HepG2 (cell line): ENCODE results near the gene UBE2M. TPM values are rescaled to one million over a fixed set of nuclear protein-coding genes. Genes with fewer than 3 reads are reported as not detected.
A peak's percentile ranks its signal among the peaks of the same experiment; 100 is the strongest.

Experiments
- AKAP8 ChIP-seq: sonication (generic); formaldehyde crosslinking; IDR thresholded peaks from 2 replicates; pipeline ENCODE4 v1.5.1; 2020; ENCODE audit warnings: mild to moderate bottlenecking, missing genetic modification reagents
- ATF3 ChIP-seq: sonication (generic); formaldehyde crosslinking; IDR thresholded peaks from 2 replicates; pipeline ENCODE4 v1.4.0; 2020; ENCODE audit warnings: missing genetic modification reagents
- ELF3 ChIP-seq: IDR thresholded peaks from 2 replicates; pipeline ENCODE4 v1.6.1; 2016; ENCODE audit warnings: missing genetic modification reagents, missing compliant biosample characterization
- FOXO4 ChIP-seq: sonication (generic); formaldehyde crosslinking; conservative IDR thresholded peaks from 2 replicates; pipeline ENCODE4 v1.8.1; 2023; ENCODE audit warnings: missing genetic modification reagents
- LRRFIP1 ChIP-seq: sonication (generic); formaldehyde crosslinking; conservative IDR thresholded peaks from 2 replicates; pipeline ENCODE4 v1.4.0; 2020; ENCODE audit warnings: missing genetic modification reagents
- MEF2D ChIP-seq: sonication (generic); formaldehyde crosslinking; IDR thresholded peaks from 2 replicates; pipeline ENCODE4 v1.5.1; 2020; ENCODE audit warnings: mild to moderate bottlenecking, missing genetic modification reagents
- MEIS2 ChIP-seq: sonication (generic); formaldehyde crosslinking; IDR thresholded peaks from 2 replicates; pipeline ENCODE4 v1.9.0; 2021; ENCODE audit warnings: mild to moderate bottlenecking, missing genetic modification reagents
- PATZ1 ChIP-seq: sonication (generic); formaldehyde crosslinking; IDR thresholded peaks from 2 replicates; pipeline ENCODE4 v1.4.0; 2020; ENCODE audit warnings: missing genetic modification reagents
- PAX8 ChIP-seq: sonication (generic); formaldehyde crosslinking; IDR thresholded peaks from 2 replicates; pipeline ENCODE4 v1.8.0; 2022; ENCODE audit warnings: mild to moderate bottlenecking, missing genetic modification reagents, borderline replicate concordance
- PCBP1 ChIP-seq: fragments of 200-400 bp; formaldehyde crosslinking; IDR thresholded peaks from 2 replicates; pipeline ENCODE4 v1.6.1; 2017; ENCODE audit warnings: mild to moderate bottlenecking, low read depth, low read length, borderline replicate concordance
- SMC3 ChIP-seq: IDR thresholded peaks from 2 replicates; pipeline ENCODE4 v1.6.1; 2011; ENCODE audit warnings: low read length, improper control_type of control experiment
- YEATS2 ChIP-seq: sonication (generic); formaldehyde crosslinking; IDR thresholded peaks from 2 replicates; pipeline ENCODE4 v1.4.0; 2020; ENCODE audit warnings: missing genetic modification reagents, borderline replicate concordance
- ZBTB7B ChIP-seq: sonication (generic); formaldehyde crosslinking; IDR thresholded peaks from 2 replicates; pipeline ENCODE4 v1.4.0; 2020; ENCODE audit warnings: missing genetic modification reagents
- ZC3H4 ChIP-seq: sonication (generic); formaldehyde crosslinking; IDR thresholded peaks from 2 replicates; pipeline ENCODE4 v1.4.0; 2020; ENCODE audit warnings: missing genetic modification reagents, borderline replicate concordance
- ZNF292 ChIP-seq: sonication (generic); formaldehyde crosslinking; IDR thresholded peaks from 2 replicates; pipeline ENCODE4 v1.8.1; 2022; ENCODE audit warnings: mild to moderate bottlenecking, low read depth, missing genetic modification reagents, borderline replicate concordance
- ZZZ3 ChIP-seq: sonication (generic); formaldehyde crosslinking; IDR thresholded peaks from 2 replicates; pipeline ENCODE4 v1.4.0; 2020; ENCODE audit warnings: missing genetic modification reagents, mild to moderate bottlenecking, borderline replicate concordance
- polyA plus RNA-seq, 8 experiments: library from polyadenylated mRNA; depleted of rRNA in 3 of 8; stranded (reverse) in 7 of 8; unstranded in 1 of 8; fragments of >200 nt; fragmentation: Illumina TruSeq in 4 of 8; extraction: Trizol in 4 of 8; gene quantifications; 2 replicates each; pipeline versions ENCODE4 v1.2.1 to v1.2.3, GENCODE V29; 2011 to 2016; ENCODE audit warnings: low read depth in 4 of 8, missing spikeins in 1 of 8, mixed read lengths in 1 of 8; ENCODE audit not compliant: insufficient read depth in 1 of 8
- total RNA-seq, 5 experiments: library from RNA; depleted of rRNA; stranded (reverse); fragments of >200 nt; fragmentation: Illumina TruSeq; extraction: Trizol; gene quantifications; 2 replicates each; pipeline ENCODE4 v1.2.3, GENCODE V29; 2016; ENCODE audit warnings: low read depth in 1 of 5
- TF ChIP-seq, protein P1 (sequence below): sonication (generic); formaldehyde crosslinking; IDR thresholded peaks from 2 replicates; pipeline ENCODE4 v1.4.0; 2020; ENCODE audit warnings: missing genetic modification reagents

Gene UBE2M
- total and polyA plus RNA-seq, 2 of the 13 experiments (the other 11 are each of a cell fraction or from before 2014, with no cell fraction given) = 36.2 to 50.3 TPM

DNA sequence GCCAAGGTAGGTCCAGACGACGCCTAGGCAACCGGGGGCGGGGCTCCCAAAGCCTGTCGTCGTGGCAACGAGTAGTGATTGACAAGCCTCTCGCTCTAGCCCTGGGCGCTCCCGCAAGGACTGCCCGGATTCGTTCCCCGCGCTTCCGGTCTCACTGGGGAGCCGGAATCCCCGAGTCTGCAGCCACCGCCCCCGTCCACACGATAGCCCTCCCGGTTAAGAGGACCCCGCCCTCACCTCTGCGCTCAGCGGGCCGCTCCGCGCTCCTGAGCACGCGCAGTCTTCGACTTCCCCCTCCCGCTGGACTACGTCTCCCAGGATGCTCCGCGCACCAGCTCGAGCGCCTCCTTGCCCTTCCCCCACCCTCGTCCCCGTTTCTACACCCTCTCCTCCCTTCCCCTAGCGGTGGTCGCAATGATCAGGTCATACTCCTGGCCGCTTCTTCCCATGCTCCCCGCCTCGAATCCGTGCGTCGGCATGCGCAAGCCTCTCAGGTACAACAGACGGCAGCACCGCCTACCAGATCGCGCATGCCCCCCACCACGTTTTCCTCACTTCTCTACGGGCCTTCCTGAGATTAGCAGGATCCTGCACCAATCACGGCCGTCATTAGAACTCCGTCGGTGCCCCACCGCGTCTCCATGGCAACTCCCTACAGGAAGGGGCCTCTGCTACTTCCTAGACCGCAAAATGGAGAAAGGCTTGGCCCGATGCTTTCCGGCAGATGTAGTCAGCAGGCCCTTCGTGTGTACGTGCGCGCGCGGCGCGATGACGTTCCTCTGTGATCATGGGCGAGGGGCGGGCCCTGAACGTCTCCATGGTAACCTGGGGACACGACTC is 14.6 kb upstream of the UBE2M start, which contains the start of gene MZF1 (continued):
- TF ChIP-seq PATZ1 (CRISPR knock-in tag) = peak; percentile 80
- no peak for TF ChIP-seq MEIS2 (CRISPR knock-in tag)
- no peak for TF ChIP-seq ZNF292 (CRISPR knock-in tag)
- peak; percentile 99 for TF ChIP-seq AKAP8 (CRISPR knock-in tag)
- TF ChIP-seq, protein P1, sequence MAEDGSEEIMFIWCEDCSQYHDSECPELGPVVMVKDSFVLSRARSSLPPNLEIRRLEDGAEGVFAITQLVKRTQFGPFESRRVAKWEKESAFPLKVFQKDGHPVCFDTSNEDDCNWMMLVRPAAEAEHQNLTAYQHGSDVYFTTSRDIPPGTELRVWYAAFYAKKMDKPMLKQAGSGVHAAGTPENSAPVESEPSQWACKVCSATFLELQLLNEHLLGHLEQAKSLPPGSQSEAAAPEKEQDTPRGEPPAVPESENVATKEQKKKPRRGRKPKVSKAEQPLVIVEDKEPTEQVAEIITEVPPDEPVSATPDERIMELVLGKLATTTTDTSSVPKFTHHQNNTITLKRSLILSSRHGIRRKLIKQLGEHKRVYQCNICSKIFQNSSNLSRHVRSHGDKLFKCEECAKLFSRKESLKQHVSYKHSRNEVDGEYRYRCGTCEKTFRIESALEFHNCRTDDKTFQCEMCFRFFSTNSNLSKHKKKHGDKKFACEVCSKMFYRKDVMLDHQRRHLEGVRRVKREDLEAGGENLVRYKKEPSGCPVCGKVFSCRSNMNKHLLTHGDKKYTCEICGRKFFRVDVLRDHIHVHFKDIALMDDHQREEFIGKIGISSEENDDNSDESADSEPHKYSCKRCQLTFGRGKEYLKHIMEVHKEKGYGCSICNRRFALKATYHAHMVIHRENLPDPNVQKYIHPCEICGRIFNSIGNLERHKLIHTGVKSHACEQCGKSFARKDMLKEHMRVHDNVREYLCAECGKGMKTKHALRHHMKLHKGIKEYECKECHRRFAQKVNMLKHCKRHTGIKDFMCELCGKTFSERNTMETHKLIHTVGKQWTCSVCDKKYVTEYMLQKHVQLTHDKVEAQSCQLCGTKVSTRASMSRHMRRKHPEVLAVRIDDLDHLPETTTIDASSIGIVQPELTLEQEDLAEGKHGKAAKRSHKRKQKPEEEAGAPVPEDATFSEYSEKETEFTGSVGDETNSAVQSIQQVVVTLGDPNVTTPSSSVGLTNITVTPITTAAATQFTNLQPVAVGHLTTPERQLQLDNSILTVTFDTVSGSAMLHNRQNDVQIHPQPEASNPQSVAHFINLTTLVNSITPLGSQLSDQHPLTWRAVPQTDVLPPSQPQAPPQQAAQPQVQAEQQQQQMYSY (CRISPR knock-in tag) = no peak
- peak; percentile 75 for TF ChIP-seq MEF2D
- TF ChIP-seq YEATS2 (CRISPR knock-in tag) = peak; percentile 11
- TF ChIP-seq SMC3 = no peak
- TF ChIP-seq ZC3H4 (CRISPR knock-in tag) = no peak
- TF ChIP-seq ELF3 (CRISPR knock-in tag) = peak; percentile 75
- TF ChIP-seq ZBTB7B (CRISPR knock-in tag) = peak; percentile 42; the same call in 1 of the 2 replicates
- peak; percentile 38 for TF ChIP-seq ZZZ3 (CRISPR knock-in tag)
- TF ChIP-seq PAX8 (CRISPR knock-in tag) = peak; percentile 69; the same call in 1 of the 2 replicates
- 0 out of 2 replicates have a peak, but pooled peaks have one; percentile 66 for TF ChIP-seq PCBP1
- TF ChIP-seq ATF3 (CRISPR knock-in tag) = peak; percentile 30; the same call in 1 of the 2 replicates
- no peak for TF ChIP-seq LRRFIP1 (CRISPR knock-in tag)
- TF ChIP-seq FOXO4 = no peak
